Measurements from ENCODE around the gene TGFBR1. TPM values are rescaled to one million over a fixed set of nuclear protein-coding genes. Genes with fewer than 3 reads are reported as not detected.

TGFBR1 gene
- total RNA-seq, 1 donor from 2014 or later: 203 TPM

DNA sequence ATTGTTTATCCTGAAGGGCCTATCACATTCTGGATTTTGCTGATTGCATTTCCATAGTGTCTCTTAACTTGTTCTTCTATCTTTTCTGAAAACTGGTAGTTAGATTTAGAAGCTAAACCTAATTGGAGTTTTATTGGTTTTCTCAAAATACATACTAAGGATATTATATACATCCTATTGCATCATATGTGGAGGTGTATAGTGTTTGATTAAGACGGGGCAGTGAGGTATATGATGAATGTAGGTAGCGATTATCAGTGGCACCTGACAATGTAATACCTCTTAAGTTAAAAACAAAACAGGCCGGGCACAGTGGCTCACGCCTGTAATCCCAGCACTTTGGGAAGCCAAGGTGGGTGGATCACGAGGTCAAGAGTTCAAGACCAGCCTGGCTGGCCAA lies 35.0 kb downstream of the TGFBR1 start:
- Histone ChIP-seq H2AFZ (ENCODE audit: low read depth, low read length) (no peak overlapping the region), H3K4me2 (ENCODE audit: low read length) (no peak overlapping the region), H3K9me3 (ENCODE audit: insufficient read depth, low read depth, low read length) (no peaks in the 10 kb centered on the region), H3K4me3 (ENCODE audit: insufficient read depth, low read depth, low read length) (no peak overlapping the region), H3K4me1 (ENCODE audit: insufficient read depth, low read length) (peaks cover 6% of the 10 kb centered on the region), H3K79me2 (ENCODE audit: insufficient read depth, low read length) (no peaks in the 10 kb centered on the region), H3K36me3 (ENCODE audit: insufficient read depth, low read length) (peaks cover 15% of the 10 kb centered on the region), H3K9ac (ENCODE audit: low read length) (no peak overlapping the region), H4K20me1 (ENCODE audit: insufficient read depth, low read length) (peaks cover 24% of the 10 kb centered on the region), H3K27me3 (ENCODE audit: insufficient read depth, low read length) (no peaks in the 10 kb centered on the region), H3K27ac (ENCODE audit: low read depth, low read length) (no peak overlapping the region)
- Mint-ChIP-seq H3K4me1 (ENCODE audit: low read depth, unreplicated experiment) (peaks cover 36% of the 10 kb centered on the region), H3K36me3 (ENCODE audit: low read depth, unreplicated experiment) (peaks cover 8% of the 10 kb centered on the region), H3K27ac (ENCODE audit: unreplicated experiment) (no peak overlapping the region), H3K4me3 (ENCODE audit: unreplicated experiment) (no peak overlapping the region), H3K27me3 (ENCODE audit: low read depth, unreplicated experiment) (no peaks in the 10 kb centered on the region), H3K9me3 (ENCODE audit: unreplicated experiment) (no peaks in the 10 kb centered on the region)
- DNase-seq (ENCODE audit: low read depth) (no peak), FAIRE-seq (no peak)
- TF ChIP-seq EZH2 (IDR thresholded peaks at IDR 0.05; ENCODE audit: insufficient read depth, low read length) (no peak), CTCF (IDR thresholded peaks at IDR 0.05; ENCODE audit: insufficient read depth, low read depth, low read length) (no peak)

DNA sequence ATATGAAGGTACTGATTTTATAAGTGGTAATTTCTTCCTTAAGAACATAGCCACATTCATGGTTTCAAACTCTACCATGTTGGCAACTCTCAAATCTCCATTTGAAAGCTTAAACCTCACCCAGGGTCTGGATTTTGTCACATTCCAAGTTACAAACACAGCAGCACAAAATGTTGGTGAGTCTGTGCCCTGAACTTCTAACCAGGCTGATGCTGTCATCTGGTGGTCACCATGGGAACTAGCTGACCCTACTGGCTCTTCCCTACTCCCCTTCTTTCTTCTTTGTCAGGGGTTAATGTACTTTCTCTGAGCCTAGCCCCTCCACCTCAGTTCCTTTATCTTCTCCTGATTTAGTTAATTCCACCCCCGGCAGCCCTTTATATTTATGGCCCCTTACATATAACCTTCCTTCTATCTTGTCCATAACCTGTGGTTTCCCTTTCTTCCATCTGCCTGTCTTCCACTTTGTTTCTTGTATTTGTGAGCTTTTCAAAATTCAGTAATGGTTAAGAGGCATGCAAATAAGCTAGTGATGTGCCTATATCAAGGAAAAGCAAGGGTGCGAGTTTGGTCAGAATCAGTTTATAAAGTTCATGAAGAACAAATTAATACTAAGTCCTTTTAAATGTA lies 35.9 kb downstream of the TGFBR1 start:
- H2AFZ ChIP-seq (ENCODE audit: low read depth, low read length): no peak overlapping the region
- no peaks in the 10 kb centered on the region for H3K27me3 ChIP-seq (ENCODE audit: insufficient read depth, low read length)
- no peak overlapping the region for H3K4me2 ChIP-seq (ENCODE audit: low read length)
- H3K36me3 ChIP-seq (ENCODE audit: insufficient read depth, low read length): peaks cover 24% of the 10 kb centered on the region
- H3K4me3 ChIP-seq (ENCODE audit: insufficient read depth, low read depth, low read length): no peak overlapping the region
- FAIRE-seq (no peak), DNase-seq (ENCODE audit: low read depth) (peak; percentile 39)
- Mint-ChIP-seq H3K9me3 (ENCODE audit: unreplicated experiment) (no peaks in the 10 kb centered on the region), H3K4me3 (ENCODE audit: unreplicated experiment) (peak overlapping the region; percentile 36), H3K27me3 (ENCODE audit: low read depth, unreplicated experiment) (no peaks in the 10 kb centered on the region), H3K36me3 (ENCODE audit: low read depth, unreplicated experiment) (peaks cover 14% of the 10 kb centered on the region), H3K27ac (ENCODE audit: unreplicated experiment) (no peak overlapping the region), H3K4me1 (ENCODE audit: low read depth, unreplicated experiment) (peaks cover 29% of the 10 kb centered on the region)
- no peak overlapping the region for H3K27ac ChIP-seq (ENCODE audit: low read depth, low read length)
- H3K9me3 ChIP-seq (ENCODE audit: insufficient read depth, low read depth, low read length): no peaks in the 10 kb centered on the region
- peaks cover 15% of the 10 kb centered on the region for H4K20me1 ChIP-seq (ENCODE audit: insufficient read depth, low read length)
- H3K79me2 ChIP-seq (ENCODE audit: insufficient read depth, low read length): no peaks in the 10 kb centered on the region
- TF ChIP-seq CTCF (IDR thresholded peaks at IDR 0.05; ENCODE audit: insufficient read depth, low read depth, low read length) (peak; percentile 97), EZH2 (IDR thresholded peaks at IDR 0.05; ENCODE audit: insufficient read depth, low read length) (no peak)
- no peaks in the 10 kb centered on the region for H3K4me1 ChIP-seq (ENCODE audit: insufficient read depth, low read length)
- peak overlapping the region; percentile 13 for H3K9ac ChIP-seq (ENCODE audit: low read length)

GRCh38 chr9:99141849-99142248 lies 36.9 kb downstream of the TGFBR1 start:
- Histone ChIP-seq H3K27ac (ENCODE audit: low read depth, low read length) (no peak overlapping the region), H3K9me3 (ENCODE audit: insufficient read depth, low read depth, low read length) (no peaks in the 10 kb centered on the region), H2AFZ (ENCODE audit: low read depth, low read length) (no peak overlapping the region), H3K27me3 (ENCODE audit: insufficient read depth, low read length) (no peaks in the 10 kb centered on the region), H3K4me1 (ENCODE audit: insufficient read depth, low read length) (no peaks in the 10 kb centered on the region), H3K4me3 (ENCODE audit: insufficient read depth, low read depth, low read length) (no peak overlapping the region), H4K20me1 (ENCODE audit: insufficient read depth, low read length) (peaks cover 8% of the 10 kb centered on the region), H3K79me2 (ENCODE audit: insufficient read depth, low read length) (no peaks in the 10 kb centered on the region), H3K36me3 (ENCODE audit: insufficient read depth, low read length) (peaks cover 34% of the 10 kb centered on the region), H3K9ac (ENCODE audit: low read length) (no peak overlapping the region), H3K4me2 (ENCODE audit: low read length) (no peak overlapping the region)
- no peak for DNase-seq (ENCODE audit: low read depth)
- no peak for FAIRE-seq
- peaks cover 21% of the 10 kb centered on the region for H3K36me3 Mint-ChIP-seq (ENCODE audit: low read depth, unreplicated experiment)
- H3K4me1 Mint-ChIP-seq (ENCODE audit: low read depth, unreplicated experiment): peaks cover 25% of the 10 kb centered on the region
- no peaks in the 10 kb centered on the region for H3K27me3 Mint-ChIP-seq (ENCODE audit: low read depth, unreplicated experiment)
- no peaks in the 10 kb centered on the region for H3K9me3 Mint-ChIP-seq (ENCODE audit: unreplicated experiment)
- H3K4me3 Mint-ChIP-seq (ENCODE audit: unreplicated experiment): no peak overlapping the region
- TF ChIP-seq EZH2 (IDR thresholded peaks at IDR 0.05; ENCODE audit: insufficient read depth, low read length): no peak
- TF ChIP-seq CTCF (IDR thresholded peaks at IDR 0.05; ENCODE audit: insufficient read depth, low read depth, low read length): no peak
- H3K27ac Mint-ChIP-seq (ENCODE audit: unreplicated experiment): no peak overlapping the region
